Lung microvascular endothelial cell (primary cell): ENCODE results near the gene GABRG3. TPM values are rescaled to one million over a fixed set of nuclear protein-coding genes. Genes with fewer than 3 reads are reported as not detected.
A peak's percentile ranks its signal among the peaks of the same experiment; 100 is the strongest.
"Not testable (repeated sequence)": the region's sequence is repeated elsewhere in the genome, so short reads cannot be mapped to it uniquely, and the experiment has no call there.

Experiments used
- DNase-seq, 2 donors: peaks; one replicate each; pipeline versions ENCODE4 v3.0.0 to v3.0.0-alpha.2; 2010; ENCODE audit warnings: low read depth in 2 of 2
- total RNA-seq: library from RNA; depleted of rRNA; stranded (reverse); fragments of >200 nt; gene quantifications from 2 replicates; pipeline ENCODE4 v1.2.1, GENCODE V29; 2014

GABRG3 gene
- total RNA-seq, 1 donor from 2014 or later, result not detected

- no peak for DNase-seq
Observed at GRCh38 chr15:26996250-26996649, 25.3 kb downstream of the GABRG3 start.

GRCh38 chr15:27003003-27003402, 32.0 kb downstream of the GABRG3 start:
- not testable (repeated sequence) for DNase-seq

GRCh38 chr15:27004226-27004625, 33.2 kb downstream of the GABRG3 start:
- not testable (repeated sequence) for DNase-seq

GRCh38 chr15:27017168-27017809, 46.3 kb downstream of the GABRG3 start:
- DNase-seq, result peak; percentile 58 to 60

GRCh38 chr15:27019687-27020086, 48.7 kb downstream of the GABRG3 start:
- DNase-seq, result no peak

- peak in 1 of 2 donors; percentile 1 for DNase-seq
Observed at GRCh38 chr15:27025481-27025966, 54.5 kb downstream of the GABRG3 start.

- DNase-seq, result no peak
Observed at GRCh38 chr15:27027229-27027628, 56.2 kb downstream of the GABRG3 start.

GRCh38 chr15:27028858-27029477, 58.0 kb downstream of the GABRG3 start:
- DNase-seq, result no peak

GRCh38 chr15:27036210-27036609, 65.2 kb downstream of the GABRG3 start:
- DNase-seq, result no peak

GRCh38 chr15:27037501-27037900, 66.5 kb downstream of the GABRG3 start:
- no peak for DNase-seq

- DNase-seq, result no peak
Observed at GRCh38 chr15:27039152-27039551, 68.2 kb downstream of the GABRG3 start.

GRCh38 chr15:27042230-27042629, 71.2 kb downstream of the GABRG3 start:
- no peak for DNase-seq

GRCh38 chr15:27042646-27043045, 71.7 kb downstream of the GABRG3 start:
- DNase-seq, result no peak

- no peak for DNase-seq
Observed at GRCh38 chr15:27043770-27044169, 72.8 kb downstream of the GABRG3 start.

- DNase-seq, result no peak
Observed at GRCh38 chr15:27045796-27046195, 74.8 kb downstream of the GABRG3 start.

- no peak for DNase-seq
Observed at GRCh38 chr15:27046880-27047279, 75.9 kb downstream of the GABRG3 start.

- DNase-seq, result no peak
Observed at GRCh38 chr15:27050163-27050562, 79.2 kb downstream of the GABRG3 start.

GRCh38 chr15:27054426-27054825, 83.4 kb downstream of the GABRG3 start:
- no peak for DNase-seq

GRCh38 chr15:27057904-27058645, 87.1 kb downstream of the GABRG3 start:
- peak in 1 of 2 donors; percentile 9 for DNase-seq

GRCh38 chr15:27058939-27059338, 88.0 kb downstream of the GABRG3 start:
- no peak for DNase-seq

- peak; percentile 4 to 45 for DNase-seq
Observed at GRCh38 chr15:27059610-27060202, 88.7 kb downstream of the GABRG3 start.

GRCh38 chr15:27061739-27062138, 90.8 kb downstream of the GABRG3 start:
- no peak for DNase-seq
